BLaER1 treated with 17β-estradiol and CSF1 and Interleukin-3, amounts not matched to agents 10 nM and 100 nM (cell line): Measurements from ENCODE around the gene TBC1D22B.

Experiments used
- H3K27ac ChIP-seq, 11 experiments: shearing (Covaris generic); formaldehyde crosslinking; 2 replicates each; pipeline ENCODE4 v1.8.1; 2022
- H3K27me3 ChIP-seq, 11 experiments: shearing (Covaris generic); formaldehyde crosslinking; 2 replicates each; pipeline ENCODE4 v1.8.1; 2022
- H3K36me3 ChIP-seq, 11 experiments: shearing (Covaris generic); formaldehyde crosslinking; 2 replicates each; pipeline ENCODE4 v1.8.1; 2022
- H3K4me1 ChIP-seq, 10 experiments: shearing (Covaris generic); formaldehyde crosslinking; 2 replicates each; pipeline ENCODE4 v1.8.1; 2022
- H3K4me2 ChIP-seq, 11 experiments: shearing (Covaris generic); formaldehyde crosslinking; 2 replicates each; pipeline ENCODE4 v1.8.1; 2022
- H3K4me3 ChIP-seq, 10 experiments: shearing (Covaris generic); formaldehyde crosslinking; 2 replicates each; pipeline ENCODE4 v1.8.1; 2022
- H3K9ac ChIP-seq, 11 experiments: shearing (Covaris generic); formaldehyde crosslinking; 2 replicates each; pipeline ENCODE4 v1.8.1; 2022
- H3K9me3 ChIP-seq, 11 experiments: shearing (Covaris generic); formaldehyde crosslinking; replicated peaks in 1 of 11; 2 replicates each; pipeline ENCODE4 v1.8.1; 2022
- H4K20me1 ChIP-seq, 11 experiments: shearing (Covaris generic); formaldehyde crosslinking; 2 replicates each; pipeline ENCODE4 v1.8.1; 2022
- Cebpa-rat ChIP-seq, 11 experiments: shearing (Covaris generic); IDR thresholded peaks; 2 replicates each; pipeline ENCODE4 v1.8.1; 2022

Gene TBC1D22B

DNA sequence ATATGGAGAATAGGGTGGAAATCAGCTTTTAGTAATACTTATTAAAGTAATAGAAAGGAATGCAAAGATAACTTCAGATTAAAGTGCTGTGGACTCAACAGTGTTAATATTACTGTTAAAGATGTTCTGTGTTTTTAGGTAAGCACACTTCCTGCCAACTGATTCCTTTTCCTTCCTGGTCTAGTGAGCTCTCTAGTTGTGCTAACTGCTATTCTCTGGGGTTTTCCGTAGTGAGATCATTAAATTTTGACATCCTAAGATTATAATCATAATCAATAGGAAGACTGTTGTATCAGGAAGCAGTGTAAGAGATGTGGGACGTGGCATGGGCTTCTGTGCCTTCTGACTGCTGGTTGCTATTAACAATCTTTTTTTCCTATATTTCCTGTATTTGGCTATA lies 1.6 kb downstream of the TBC1D22B start:
- no peaks in the 10 kb centered on the region for H3K9me3 ChIP-seq
- peak overlapping the region; percentile 6 to 98 (median 94); a peak in 17 of 22 replicates for H3K9ac ChIP-seq
- peak overlapping the region in 10 of 11 experiments; percentile 84 to 98 (median 94); a peak in 20 of 22 replicates for H3K27ac ChIP-seq

DNA sequence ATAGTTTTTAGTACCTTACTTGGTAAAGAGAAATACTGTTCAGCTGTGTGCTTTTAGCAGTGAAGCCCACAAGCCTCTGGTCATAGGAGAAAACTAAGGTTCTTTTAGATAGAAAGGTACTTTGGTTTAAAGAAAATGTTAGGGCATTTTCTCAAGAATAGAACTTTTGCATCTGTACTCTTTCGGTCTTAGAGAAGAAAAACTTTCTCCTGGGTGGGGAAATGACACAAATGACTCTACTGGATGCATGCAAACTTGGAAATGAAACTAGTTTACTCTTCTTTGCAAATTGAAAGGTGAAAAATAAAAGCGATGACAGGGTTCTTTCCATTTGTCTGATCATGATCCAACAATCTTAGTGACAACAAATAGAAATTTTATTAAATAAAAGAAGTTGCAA lies 2.5 kb downstream of the TBC1D22B start:
- peak overlapping the region in 1 of 11 experiments; percentile 96; a peak in 3 of 22 replicates for H3K9ac ChIP-seq
- H3K36me3 ChIP-seq: peaks cover 0 to 9% (median 0%) of the 10 kb centered on the region in 11 experiments; a peak in 4 of 22 replicates
- H4K20me1 ChIP-seq: peaks cover 0 to 26% (median 0%) of the 10 kb centered on the region in 11 experiments; a peak in 7 of 22 replicates
- H3K27me3 ChIP-seq: no peaks in the 10 kb centered on the region
- no peaks in the 10 kb centered on the region for H3K9me3 ChIP-seq
- no peak for TF ChIP-seq Cebpa-rat (IDR thresholded peaks at IDR 0.05)
- no peak overlapping the region; a peak in 1 of 20 replicates for H3K4me3 ChIP-seq
- peak overlapping the region; percentile 81 to 96 (median 90); a peak in 18 of 22 replicates for H3K4me2 ChIP-seq
- peaks cover 24 to 41% (median 29%) of the 10 kb centered on the region in 10 experiments for H3K4me1 ChIP-seq
- H3K27ac ChIP-seq: peak overlapping the region in 6 of 11 experiments; percentile 84 to 95 (median 93); a peak in 4 of 22 replicates

More for the DNA sequence above, 1.6 kb downstream of the TBC1D22B start:
- peak overlapping the region; percentile 81 to 96 (median 90) for H3K4me2 ChIP-seq
- peaks cover 0 to 22% (median 0%) of the 10 kb centered on the region in 11 experiments; a peak in 6 of 22 replicates for H4K20me1 ChIP-seq
- peaks cover 23 to 37% (median 29%) of the 10 kb centered on the region in 10 experiments for H3K4me1 ChIP-seq
- H3K27me3 ChIP-seq: no peaks in the 10 kb centered on the region
- no peak for TF ChIP-seq Cebpa-rat (IDR thresholded peaks at IDR 0.05)
- peaks cover 0 to 9% (median 0%) of the 10 kb centered on the region in 11 experiments; a peak in 4 of 22 replicates for H3K36me3 ChIP-seq
- peak overlapping the region; percentile 26 to 95 (median 88); a peak in 15 of 20 replicates for H3K4me3 ChIP-seq

- H3K27me3 ChIP-seq: no peaks in the 10 kb centered on the region
- H3K4me1 ChIP-seq: peaks cover 27 to 45% (median 31%) of the 10 kb centered on the region in 10 experiments
- peaks cover 0 to 30% (median 0%) of the 10 kb centered on the region in 11 experiments; a peak in 7 of 22 replicates for H4K20me1 ChIP-seq
- H3K4me2 ChIP-seq: peak overlapping the region in 3 of 11 experiments; percentile 83 to 96 (median 89); a peak in 3 of 22 replicates
- no peak overlapping the region for H3K27ac ChIP-seq
- peaks cover 0 to 9% (median 1%) of the 10 kb centered on the region in 11 experiments; a peak in 4 of 22 replicates for H3K36me3 ChIP-seq
- no peak overlapping the region for H3K9ac ChIP-seq
- no peak overlapping the region for H3K4me3 ChIP-seq
- no peaks in the 10 kb centered on the region for H3K9me3 ChIP-seq
- TF ChIP-seq Cebpa-rat (IDR thresholded peaks at IDR 0.05): no peak
These were observed 2.9 kb downstream of the TBC1D22B start for GRCh38 chr6:37260444-37260843.

- TF ChIP-seq Cebpa-rat (IDR thresholded peaks at IDR 0.05): 0 out of 22 replicates have a peak, but pooled peaks of 2 of the 11 experiments have one; percentile 27 to 34
- Histone ChIP-seq H3K9ac (no peak overlapping the region), H3K4me2 (no peak overlapping the region), H3K4me3 (no peak overlapping the region), H3K27me3 (no peaks in the 10 kb centered on the region), H3K27ac (no peak overlapping the region), H3K9me3 (peaks cover 0 to 7% (median 5%) of the 10 kb centered on the region in 11 experiments; a peak in 20 of 22 replicates), H4K20me1 (peaks cover 0 to 33% (median 0%) of the 10 kb centered on the region in 11 experiments; a peak in 7 of 22 replicates), H3K36me3 (peaks cover under 1 to 13% (median 4%) of the 10 kb centered on the region in 11 experiments; a peak in 17 of 22 replicates), H3K4me1 (peaks cover 27 to 48% (median 31%) of the 10 kb centered on the region in 10 experiments)
These were observed 3.6 kb downstream of the TBC1D22B start for GRCh38 chr6:37261198-37261597.

GRCh38 chr6:37262446-37263026 lies 5.0 kb downstream of the TBC1D22B start:
- no peak overlapping the region for H3K9ac ChIP-seq
- peaks cover 4 to 15% (median 13%) of the 10 kb centered on the region in 11 experiments; a peak in 20 of 22 replicates for H3K9me3 ChIP-seq
- peaks cover 0 to 33% (median 0%) of the 10 kb centered on the region in 11 experiments; a peak in 7 of 22 replicates for H4K20me1 ChIP-seq
- no peak overlapping the region for H3K4me2 ChIP-seq
- H3K27me3 ChIP-seq: no peaks in the 10 kb centered on the region
- H3K4me1 ChIP-seq: peaks cover 19 to 37% (median 24%) of the 10 kb centered on the region in 10 experiments
- TF ChIP-seq Cebpa-rat (IDR thresholded peaks at IDR 0.05): no peak
- peaks cover 5 to 17% (median 12%) of the 10 kb centered on the region in 11 experiments; a peak in 19 of 22 replicates for H3K36me3 ChIP-seq
- H3K27ac ChIP-seq: no peak overlapping the region
- no peak overlapping the region for H3K4me3 ChIP-seq

DNA sequence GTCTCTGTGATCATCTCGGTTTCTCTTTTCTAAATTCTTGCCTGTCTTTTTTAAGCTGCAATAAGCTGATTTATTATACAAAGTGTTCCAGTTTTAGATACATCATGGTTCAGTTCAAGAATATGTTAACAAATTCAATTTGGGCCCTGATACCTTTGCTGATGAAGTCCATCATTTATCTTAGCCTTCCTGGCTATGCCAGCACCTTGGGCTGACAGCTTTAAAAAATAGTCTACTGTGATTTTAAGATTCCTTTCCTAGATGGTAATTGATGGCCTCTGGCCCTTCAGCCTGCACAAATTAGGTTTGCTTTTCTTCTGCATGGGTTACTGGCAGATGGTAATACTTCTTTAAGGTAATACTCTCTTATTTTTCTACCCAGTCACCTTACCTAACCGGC lies 7.4 kb downstream of the TBC1D22B start:
- H3K4me3 ChIP-seq: no peak overlapping the region
- no peak overlapping the region; a peak in 1 of 22 replicates for H3K9ac ChIP-seq
- peaks cover 4 to 15% (median 13%) of the 10 kb centered on the region in 11 experiments; a peak in 20 of 22 replicates for H3K9me3 ChIP-seq
- H4K20me1 ChIP-seq: peaks cover 0 to 43% (median 0%) of the 10 kb centered on the region in 11 experiments; a peak in 7 of 22 replicates
- TF ChIP-seq Cebpa-rat (IDR thresholded peaks at IDR 0.05): no peak
- peak overlapping the region in 3 of 11 experiments; percentile 4 to 48 (median 22); a peak in 3 of 22 replicates for H3K4me2 ChIP-seq
- no peak overlapping the region for H3K27ac ChIP-seq
- peaks cover 2 to 28% (median 7%) of the 10 kb centered on the region in 10 experiments; a peak in 16 of 20 replicates for H3K4me1 ChIP-seq
- H3K27me3 ChIP-seq: no peaks in the 10 kb centered on the region
- peaks cover 15 to 28% (median 19%) of the 10 kb centered on the region in 11 experiments; a peak in 21 of 22 replicates for H3K36me3 ChIP-seq

DNA sequence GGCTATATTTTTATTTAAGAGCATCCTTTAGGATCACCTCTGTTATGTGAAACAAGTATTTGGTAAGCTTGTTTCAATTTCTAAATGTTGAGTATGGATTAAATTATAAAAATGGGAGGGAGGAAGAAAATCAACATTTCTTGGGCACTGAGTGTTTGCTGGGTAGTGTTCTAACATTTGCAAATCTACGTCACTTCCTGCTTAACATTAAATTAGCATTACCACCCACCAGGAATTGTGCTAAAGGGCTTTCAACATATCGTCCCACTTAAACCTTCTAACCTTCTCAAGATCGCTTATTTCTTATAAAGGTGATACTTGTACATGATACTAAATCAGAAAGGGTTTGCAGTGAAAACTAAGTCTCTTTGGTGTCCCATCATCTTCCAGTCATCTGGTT lies 8.3 kb downstream of the TBC1D22B start:
- H3K4me2 ChIP-seq: no peak overlapping the region; a peak in 1 of 22 replicates
- H3K9me3 ChIP-seq: peaks cover 4 to 15% (median 13%) of the 10 kb centered on the region in 11 experiments; a peak in 20 of 22 replicates
- no peak overlapping the region for H3K27ac ChIP-seq
- H3K4me3 ChIP-seq: no peak overlapping the region
- H4K20me1 ChIP-seq: peaks cover 0 to 39% (median 0%) of the 10 kb centered on the region in 11 experiments; a peak in 6 of 22 replicates
- peaks cover 0 to 32% (median 6%) of the 10 kb centered on the region in 10 experiments; a peak in 9 of 20 replicates for H3K4me1 ChIP-seq
- TF ChIP-seq Cebpa-rat (IDR thresholded peaks at IDR 0.05): no peak
- no peaks in the 10 kb centered on the region for H3K27me3 ChIP-seq
- H3K36me3 ChIP-seq: peaks cover 19 to 36% (median 26%) of the 10 kb centered on the region in 11 experiments
- H3K9ac ChIP-seq: no peak overlapping the region

GRCh38 chr6:37269105-37269504 lies 11.5 kb downstream of the TBC1D22B start:
- H4K20me1 ChIP-seq: peaks cover 0 to 38% (median 0%) of the 10 kb centered on the region in 11 experiments; a peak in 6 of 22 replicates
- peaks cover 10 to 45% (median 24%) of the 10 kb centered on the region in 10 experiments for H3K4me1 ChIP-seq
- H3K9ac ChIP-seq: no peak overlapping the region
- no peak overlapping the region for H3K4me2 ChIP-seq
- no peaks in the 10 kb centered on the region for H3K27me3 ChIP-seq
- no peak overlapping the region for H3K27ac ChIP-seq
- no peak for TF ChIP-seq Cebpa-rat (IDR thresholded peaks at IDR 0.05)
- H3K36me3 ChIP-seq: peaks cover 25 to 52% (median 42%) of the 10 kb centered on the region in 11 experiments
- H3K4me3 ChIP-seq: no peak overlapping the region
- peaks cover 4 to 15% (median 13%) of the 10 kb centered on the region in 11 experiments; a peak in 20 of 22 replicates for H3K9me3 ChIP-seq
